Cardiac atrium fibroblast (primary cell): ENCODE measurements around the gene ZNF225. TPM values are rescaled to one million over a fixed set of nuclear protein-coding genes. Genes with fewer than 3 reads are reported as not detected.

ENCODE experiments used
- total RNA-seq: library from RNA; depleted of rRNA; stranded (reverse); fragments of >200 nt; gene quantifications from 2 replicates; pipeline ENCODE4 v1.2.3, GENCODE V29; 2015

Gene ZNF225
- total RNA-seq: 3.4 and 6.3 TPM in 2 replicates

GRCh38 chr19:44113138-44113783 lies at the start of gene ZNF225:
Gene ZNF225, plus strand, starts transcription at chr19:44113399. Its CDS starts 2,429 bp downstream, at chr19:44115828.

GRCh38 chr19:44071824-44072542 lies 41.2 kb upstream of the ZNF225 start, which contains the start of gene ZNF284:
Gene ZNF284, plus strand, starts transcription at chr19:44072159. Its CDS starts 4,231 bp downstream, at chr19:44076390.

GRCh38 chr19:44093931-44094765 lies 19.1 kb upstream of the ZNF225 start, which contains the start of gene ZNF224:
Gene ZNF224, plus strand, starts transcription at chr19:44094361. Its CDS starts 3,513 bp downstream, at chr19:44097874.

GRCh38 chr19:44141191-44142058 lies 28.2 kb downstream of the ZNF225 start, which contains the start of gene ZNF234:
Gene ZNF234, plus strand, starts transcription at chr19:44141554. Its CDS starts 3,079 bp downstream, at chr19:44144633.

GRCh38 chr19:44164673-44165512 lies 51.7 kb downstream of the ZNF225 start, which contains the start of gene ZNF226:
Gene ZNF226, plus strand, starts transcription at chr19:44165100. Its CDS starts 4,981 bp downstream, at chr19:44170081.

Other genes with a start within 250 kb of the ZNF225 start
- 2.7 and 6.0 TPM in 2 replicates for gene ZNF404, start 229.4 kb upstream of the ZNF225 start, total RNA-seq
- 4.7 and 9.4 TPM in 2 replicates for gene ZNF45, start 178.1 kb upstream of the ZNF225 start, total RNA-seq
- gene ZNF221, start 162.2 kb upstream of the ZNF225 start, total RNA-seq: 2.7 and 7.5 TPM in 2 replicates
- 3.2 and 5.3 TPM in 2 replicates for gene ZNF155, start 129.2 kb upstream of the ZNF225 start, total RNA-seq
- 1.5 and 2.5 TPM in 2 replicates for gene ZNF230, start 110.4 kb upstream of the ZNF225 start, total RNA-seq
- 3.4 and 3.6 TPM in 2 replicates for gene ZNF222, start 88.0 kb upstream of the ZNF225 start, total RNA-seq
- gene ZNF223, start 61.4 kb upstream of the ZNF225 start, total RNA-seq: 3.1 and 3.9 TPM in 2 replicates
- gene ZNF284, start 41.2 kb upstream of the ZNF225 start, total RNA-seq: 2.4 and 4.0 TPM in 2 replicates
- 7.0 and 32.3 TPM in 2 replicates for gene ZNF224, start 19.0 kb upstream of the ZNF225 start, total RNA-seq
- 4.2 and 5.3 TPM in 2 replicates for gene ZNF234, start 28.2 kb downstream of the ZNF225 start, total RNA-seq
- gene ZNF226, start 51.7 kb downstream of the ZNF225 start, total RNA-seq: 23.7 and 23.8 TPM in 2 replicates
- gene ZNF227, start 99.1 kb downstream of the ZNF225 start, total RNA-seq: 8.1 and 10.4 TPM in 2 replicates
- gene ZNF233, start 146.5 kb downstream of the ZNF225 start, total RNA-seq: not detected in 2 replicates
- 1.4 and 1.5 TPM in 2 replicates for gene ZNF235, start 191.6 kb downstream of the ZNF225 start, total RNA-seq
- gene ZNF112, start 243.3 kb downstream of the ZNF225 start, total RNA-seq: 4.4 and 16.8 TPM in 2 replicates